ENCODE results near the gene DLG5.

Gene DLG5

GRCh38 chr10:77887631-77888355 lies 38.8 kb downstream of the DLG5 start:
- DNase-seq = no peak

- no peak for DNase-seq
Measured at GRCh38 chr10:77886795-77887355, 39.7 kb downstream of the DLG5 start.

- DNase-seq = no peak
Measured at GRCh38 chr10:77884181-77884580, 42.4 kb downstream of the DLG5 start.

- no peak for DNase-seq
Measured at GRCh38 chr10:77881636-77882035, 44.9 kb downstream of the DLG5 start.

- DNase-seq = no peak
Measured at GRCh38 chr10:77881222-77881621, 45.3 kb downstream of the DLG5 start.

- no peak for DNase-seq
Measured at GRCh38 chr10:77879710-77880109, 46.8 kb downstream of the DLG5 start.

GRCh38 chr10:77879065-77879464 lies 47.5 kb downstream of the DLG5 start:
- DNase-seq = no peak

GRCh38 chr10:77877441-77878344 lies 48.9 kb downstream of the DLG5 start:
- peak; percentile 1 for DNase-seq

- no peak for DNase-seq
Measured at GRCh38 chr10:77875730-77876129, 50.8 kb downstream of the DLG5 start.

GRCh38 chr10:77874872-77875271 lies 51.7 kb downstream of the DLG5 start:
- no peak for DNase-seq

- DNase-seq = peak; percentile 14
Measured at GRCh38 chr10:77873536-77874380, 52.8 kb downstream of the DLG5 start.

- no peak for DNase-seq
Measured at GRCh38 chr10:77872947-77873535, 53.5 kb downstream of the DLG5 start.

GRCh38 chr10:77872151-77872946 lies 54.2 kb downstream of the DLG5 start:
- no peak for DNase-seq

- DNase-seq = no peak
Measured at GRCh38 chr10:77869626-77870420, 56.7 kb downstream of the DLG5 start.

GRCh38 chr10:77868523-77868922 lies 58.0 kb downstream of the DLG5 start:
- no peak for DNase-seq

- no peak for DNase-seq
Measured at GRCh38 chr10:77867124-77867719, 59.3 kb downstream of the DLG5 start.

- no peak for DNase-seq
Measured at GRCh38 chr10:77866598-77866997, 60.0 kb downstream of the DLG5 start.

- DNase-seq = no peak
Measured at GRCh38 chr10:77865580-77866324, 60.8 kb downstream of the DLG5 start.

GRCh38 chr10:77864151-77864851 lies 62.3 kb downstream of the DLG5 start:
- no peak for DNase-seq

Data from activated effector memory CD4-positive, alpha-beta T cell treated with Interleukin-2 at 50 U/mL for 16 hours (primary cell).